ENCODE data around the gene PALD1. TPM values are rescaled to one million over a fixed set of nuclear protein-coding genes. Genes with fewer than 3 reads are reported as not detected.

Gene PALD1
- total and polyA plus RNA-seq, 2 experiments from 2014 or later = 11.9 to 58.2 TPM

GRCh38 chr10:70508912-70509756 lies 30.6 kb downstream of the PALD1 start (continued):
- TF ChIP-seq, protein P1, sequence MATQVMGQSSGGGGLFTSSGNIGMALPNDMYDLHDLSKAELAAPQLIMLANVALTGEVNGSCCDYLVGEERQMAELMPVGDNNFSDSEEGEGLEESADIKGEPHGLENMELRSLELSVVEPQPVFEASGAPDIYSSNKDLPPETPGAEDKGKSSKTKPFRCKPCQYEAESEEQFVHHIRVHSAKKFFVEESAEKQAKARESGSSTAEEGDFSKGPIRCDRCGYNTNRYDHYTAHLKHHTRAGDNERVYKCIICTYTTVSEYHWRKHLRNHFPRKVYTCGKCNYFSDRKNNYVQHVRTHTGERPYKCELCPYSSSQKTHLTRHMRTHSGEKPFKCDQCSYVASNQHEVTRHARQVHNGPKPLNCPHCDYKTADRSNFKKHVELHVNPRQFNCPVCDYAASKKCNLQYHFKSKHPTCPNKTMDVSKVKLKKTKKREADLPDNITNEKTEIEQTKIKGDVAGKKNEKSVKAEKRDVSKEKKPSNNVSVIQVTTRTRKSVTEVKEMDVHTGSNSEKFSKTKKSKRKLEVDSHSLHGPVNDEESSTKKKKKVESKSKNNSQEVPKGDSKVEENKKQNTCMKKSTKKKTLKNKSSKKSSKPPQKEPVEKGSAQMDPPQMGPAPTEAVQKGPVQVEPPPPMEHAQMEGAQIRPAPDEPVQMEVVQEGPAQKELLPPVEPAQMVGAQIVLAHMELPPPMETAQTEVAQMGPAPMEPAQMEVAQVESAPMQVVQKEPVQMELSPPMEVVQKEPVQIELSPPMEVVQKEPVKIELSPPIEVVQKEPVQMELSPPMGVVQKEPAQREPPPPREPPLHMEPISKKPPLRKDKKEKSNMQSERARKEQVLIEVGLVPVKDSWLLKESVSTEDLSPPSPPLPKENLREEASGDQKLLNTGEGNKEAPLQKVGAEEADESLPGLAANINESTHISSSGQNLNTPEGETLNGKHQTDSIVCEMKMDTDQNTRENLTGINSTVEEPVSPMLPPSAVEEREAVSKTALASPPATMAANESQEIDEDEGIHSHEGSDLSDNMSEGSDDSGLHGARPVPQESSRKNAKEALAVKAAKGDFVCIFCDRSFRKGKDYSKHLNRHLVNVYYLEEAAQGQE (IDR thresholded peaks at IDR 0.05; ENCODE audit: unreplicated experiment) = no peak
- TF ChIP-seq ZNF462 (CRISPR knock-in tag; IDR thresholded peaks at IDR 0.05) (no peak), POLR2AphosphoS5 (IDR thresholded peaks at IDR 0.05; ENCODE audit: low read depth) (no peak), EZH2phosphoT487 (IDR thresholded peaks at IDR 0.05; ENCODE audit: unreplicated experiment) (no peak), NANOG (IDR thresholded peaks at IDR 0.05; ENCODE audit: borderline replicate concordance) (no peak)
